Stimulated activated CD8-positive, alpha-beta memory T cell treated with anti-CD3 and anti-CD28 coated beads, Interleukin-4, amount 100 ng/mL, for 24 hours (primary cell): Measurements from ENCODE around the gene PRSS50.

Experiments used
- DNase-seq: peaks from one replicate; pipeline ENCODE4 v3.0.0-alpha.2; 2020; ENCODE audit warnings: low read depth

Gene PRSS50

GRCh38 chr3:46669191-46669999 lies 48.3 kb downstream of the PRSS50 start:
- DNase-seq: no peak

GRCh38 chr3:46668591-46668990 lies 49.1 kb downstream of the PRSS50 start:
- DNase-seq: no peak

DNA sequence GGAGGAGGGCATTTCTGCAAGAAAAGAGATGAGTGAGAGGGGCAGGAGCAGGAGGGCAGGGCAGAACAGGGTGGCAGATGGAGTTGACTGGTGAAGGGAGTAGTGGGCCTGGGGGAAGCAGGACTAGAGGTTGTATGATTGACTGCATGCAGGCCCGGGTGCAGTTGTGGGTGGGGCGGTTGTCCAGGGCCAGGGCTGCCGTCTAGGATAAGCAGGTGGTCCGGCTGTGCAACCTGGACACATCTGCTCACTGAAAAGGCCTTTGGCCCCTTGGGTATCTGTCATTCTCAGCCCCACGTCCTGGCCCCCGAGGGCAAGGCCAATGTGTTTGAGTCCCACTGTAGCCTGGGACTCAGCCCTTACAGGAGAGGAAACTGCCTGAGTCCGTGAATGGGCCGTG lies 49.6 kb downstream of the PRSS50 start:
- no peak for DNase-seq

GRCh38 chr3:46667657-46668056 lies 50.0 kb downstream of the PRSS50 start:
- no peak for DNase-seq

DNA sequence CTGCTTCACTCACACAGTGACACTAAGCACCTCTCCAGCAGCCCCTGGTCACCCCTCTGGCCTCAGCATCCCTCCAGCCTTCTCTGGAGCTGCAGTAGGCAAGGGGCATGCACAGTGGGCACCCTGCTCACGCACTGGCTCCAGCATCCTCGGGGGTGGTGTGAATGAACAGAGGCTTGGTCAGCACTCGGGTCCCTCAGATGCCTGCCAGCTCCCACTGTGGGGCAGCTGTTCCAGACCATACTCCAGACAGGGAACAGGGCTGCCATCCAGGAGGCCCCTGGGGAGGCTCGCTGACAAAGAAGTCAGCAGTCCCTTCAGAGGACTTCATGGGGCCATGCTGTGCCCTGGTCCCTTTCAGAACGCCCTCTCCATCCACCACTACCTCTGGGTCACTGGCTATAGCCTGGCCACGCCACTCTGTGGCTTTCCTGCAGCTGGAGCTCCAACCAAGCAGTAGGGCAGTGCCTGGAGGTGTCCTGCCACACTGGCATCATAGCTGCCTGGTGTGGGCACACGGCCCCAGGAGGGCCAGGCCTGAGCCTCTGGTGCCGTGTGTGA lies 50.5 kb downstream of the PRSS50 start:
- no peak for DNase-seq

GRCh38 chr3:46666453-46666845 lies 51.2 kb downstream of the PRSS50 start:
- no peak for DNase-seq

DNA sequence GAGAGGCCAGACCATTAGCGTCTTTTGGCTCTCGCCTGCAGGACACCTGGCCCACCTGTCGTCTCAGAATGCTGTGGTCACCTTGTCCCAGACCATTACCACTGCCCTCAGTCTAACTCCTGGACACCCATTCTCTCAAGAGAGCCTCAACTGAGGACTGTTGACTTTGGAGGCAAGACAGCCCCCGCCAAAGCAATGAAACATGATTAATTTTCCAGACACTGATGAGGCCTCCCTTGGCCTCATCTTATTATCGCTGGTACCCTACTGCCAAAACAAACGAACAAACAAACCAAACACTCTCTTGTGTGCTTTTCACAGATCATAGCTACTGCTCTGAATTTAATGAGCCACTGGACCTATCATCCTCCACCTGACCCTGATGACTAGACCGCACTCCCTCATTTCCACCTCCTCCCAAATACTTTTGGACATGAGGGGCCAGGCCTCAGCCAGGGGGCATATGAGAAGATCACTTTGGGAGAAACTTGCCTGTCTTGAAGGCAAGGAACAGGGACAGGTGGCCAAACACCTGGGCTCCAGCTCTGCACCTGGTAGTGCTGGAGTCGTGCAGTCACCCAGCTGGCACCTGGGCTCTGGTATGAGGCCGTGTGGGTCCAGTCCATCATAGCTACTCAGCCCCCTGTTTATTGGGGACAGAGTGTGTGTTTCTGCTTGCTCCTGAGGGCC lies 51.8 kb downstream of the PRSS50 start:
- DNase-seq: no peak

- no peak for DNase-seq
These were observed 52.5 kb downstream of the PRSS50 start for GRCh38 chr3:46664971-46665762.

GRCh38 chr3:46664188-46664970 lies 53.3 kb downstream of the PRSS50 start:
- DNase-seq: no peak

GRCh38 chr3:46663591-46664135 lies 54.0 kb downstream of the PRSS50 start:
- DNase-seq: no peak

DNA sequence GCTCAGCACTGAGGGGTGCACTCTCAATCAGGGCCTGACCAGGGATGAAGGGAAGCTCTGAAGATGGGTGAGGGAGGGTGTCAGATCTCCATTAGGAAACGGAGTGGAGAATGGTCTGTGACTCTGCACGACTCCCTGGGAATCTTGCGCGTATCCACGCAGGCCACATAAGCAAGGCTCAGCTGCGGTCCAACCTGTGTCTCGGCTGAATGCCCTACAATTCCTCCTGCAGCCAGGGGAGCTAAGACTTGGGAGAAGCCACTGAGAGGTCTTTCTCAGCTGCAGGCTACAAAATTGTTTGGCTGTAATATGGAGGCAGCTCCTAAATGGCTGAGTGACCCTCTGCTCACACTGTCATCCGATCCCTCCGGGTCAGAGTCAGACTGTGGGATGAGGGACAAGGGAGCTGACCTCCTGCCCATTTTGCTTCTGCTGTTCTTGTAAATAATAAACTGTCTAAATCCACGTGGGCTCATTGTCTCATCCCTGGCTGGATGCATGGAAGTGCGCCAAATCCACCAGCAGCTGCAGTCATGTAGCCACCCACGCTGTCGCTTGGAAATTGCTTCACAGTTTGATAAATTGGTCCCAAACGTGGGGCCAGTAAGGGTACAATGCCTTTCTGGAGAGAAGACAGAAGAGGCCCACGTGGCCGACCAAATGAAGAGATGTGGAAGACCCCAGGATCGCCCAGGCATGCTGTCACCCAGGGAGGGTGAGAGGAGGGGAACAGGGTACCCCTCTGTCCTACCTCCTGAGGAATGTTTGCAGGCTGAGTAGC lies 54.7 kb downstream of the PRSS50 start:
- DNase-seq: no peak
